ENCODE data around the gene PPP2R5E. TPM values are rescaled to one million over a fixed set of nuclear protein-coding genes. Genes with fewer than 3 reads are reported as not detected.

Gene PPP2R5E
- total RNA-seq, 1 experiment from 2014 or later = 45.0 TPM

DNA sequence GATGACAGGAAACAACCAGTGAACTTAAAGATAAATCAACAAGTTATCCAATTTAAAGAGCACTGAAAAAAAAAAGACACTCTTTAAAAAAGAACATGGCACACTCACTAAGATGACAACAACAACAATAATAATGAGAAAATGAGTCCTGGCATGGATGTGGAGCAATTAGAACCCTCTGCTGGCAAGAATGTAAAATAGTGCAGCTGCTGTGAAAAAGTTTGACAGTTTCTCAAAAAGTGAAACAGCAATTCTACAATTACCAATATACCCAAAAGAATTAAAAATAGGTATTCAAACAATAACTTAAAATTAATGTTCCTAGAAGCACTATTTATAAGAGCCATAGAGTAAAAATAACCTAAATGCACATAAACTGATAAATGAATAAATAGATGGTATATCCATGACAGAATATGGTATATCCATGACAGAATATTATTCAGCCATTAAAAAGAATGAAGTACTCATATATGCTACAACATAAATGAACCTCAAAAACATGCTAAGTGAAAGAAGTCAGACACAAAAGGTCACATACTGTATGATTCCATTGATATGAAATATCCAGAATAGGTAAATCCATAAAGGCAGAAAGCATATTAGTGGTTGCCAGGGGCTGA is 175.3 kb downstream of the PPP2R5E start:
- TF ChIP-seq SIN3A (IDR thresholded peaks at IDR 0.05; ENCODE audit: low read depth) (no peak), EZH2 (IDR thresholded peaks at IDR 0.05) (no peak), ZFX (IDR thresholded peaks at IDR 0.05) (no peak)
- TF ChIP-seq, protein P1, sequence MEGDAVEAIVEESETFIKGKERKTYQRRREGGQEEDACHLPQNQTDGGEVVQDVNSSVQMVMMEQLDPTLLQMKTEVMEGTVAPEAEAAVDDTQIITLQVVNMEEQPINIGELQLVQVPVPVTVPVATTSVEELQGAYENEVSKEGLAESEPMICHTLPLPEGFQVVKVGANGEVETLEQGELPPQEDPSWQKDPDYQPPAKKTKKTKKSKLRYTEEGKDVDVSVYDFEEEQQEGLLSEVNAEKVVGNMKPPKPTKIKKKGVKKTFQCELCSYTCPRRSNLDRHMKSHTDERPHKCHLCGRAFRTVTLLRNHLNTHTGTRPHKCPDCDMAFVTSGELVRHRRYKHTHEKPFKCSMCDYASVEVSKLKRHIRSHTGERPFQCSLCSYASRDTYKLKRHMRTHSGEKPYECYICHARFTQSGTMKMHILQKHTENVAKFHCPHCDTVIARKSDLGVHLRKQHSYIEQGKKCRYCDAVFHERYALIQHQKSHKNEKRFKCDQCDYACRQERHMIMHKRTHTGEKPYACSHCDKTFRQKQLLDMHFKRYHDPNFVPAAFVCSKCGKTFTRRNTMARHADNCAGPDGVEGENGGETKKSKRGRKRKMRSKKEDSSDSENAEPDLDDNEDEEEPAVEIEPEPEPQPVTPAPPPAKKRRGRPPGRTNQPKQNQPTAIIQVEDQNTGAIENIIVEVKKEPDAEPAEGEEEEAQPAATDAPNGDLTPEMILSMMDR (IDR thresholded peaks at IDR 0.05 in 2 of 3, conservative IDR thresholded peaks at IDR 0.05 in 1 of 3; ENCODE audit: borderline replicate concordance in 1 of 3, insufficient read depth in 1 of 3, low read depth in 2 of 3, low read length in 2 of 3) = peak in 2 of 3 experiments; percentile 23 to 36; a peak in 3 of 6 replicates
- TF ChIP-seq, protein P2, sequence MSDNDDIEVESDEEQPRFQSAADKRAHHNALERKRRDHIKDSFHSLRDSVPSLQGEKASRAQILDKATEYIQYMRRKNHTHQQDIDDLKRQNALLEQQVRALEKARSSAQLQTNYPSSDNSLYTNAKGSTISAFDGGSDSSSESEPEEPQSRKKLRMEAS (IDR thresholded peaks at IDR 0.05) = no peak
- intact Hi-C loops (cut with micrococcal nuclease) = no loop called here
- BruUV-seq (replicated peaks) = no TSS peak
- POLR2A ChIA-PET = no interaction called here
- Histone ChIP-seq H3K9me2 (ENCODE audit: insufficient read depth) (no peaks in the 10 kb centered on the region), H3K9me3 (ENCODE audit: control insufficient read depth in 1 of 2, insufficient read depth in 1 of 2, low read depth in 1 of 2, low read length in 2 of 2) (no peaks in the 10 kb centered on the region), H3K27me3 (ENCODE audit: insufficient read depth, low read length) (no peaks in the 10 kb centered on the region), H3K4me2 (ENCODE audit: low read length) (no peak overlapping the region), H3K4me3 (replicated peaks in 1 of 2; ENCODE audit: low read depth in 1 of 2, low read length in 2 of 2) (no peak overlapping the region), H3K27ac (ENCODE audit: low read depth, low read length) (no peak overlapping the region), H3K4me1 (ENCODE audit: control insufficient read depth in 1 of 2, insufficient read depth in 2 of 2, low read length in 2 of 2) (no peaks in the 10 kb centered on the region), H3K79me2 (ENCODE audit: insufficient read depth, low read length) (no peaks in the 10 kb centered on the region), H4K20me1 (ENCODE audit: insufficient read depth) (no peaks in the 10 kb centered on the region), H3K36me3 (ENCODE audit: control insufficient read depth in 1 of 2, insufficient read depth in 2 of 2, low read length in 2 of 2) (no peaks in the 10 kb centered on the region), H2AFZ (ENCODE audit: low read depth, low read length, poor library complexity, severe bottlenecking) (no peak overlapping the region), H3K9ac (ENCODE audit: low read length) (no peak overlapping the region)
- RAD21 ChIA-PET (ENCODE audit: low non-redundant PET in 1 of 2, low total read pairs in 2 of 2, uncharacterized antibody in 2 of 2, unreplicated experiment in 2 of 2) = no interaction called here
- ATAC-seq (no peak), DNase-seq (ENCODE audit: low read depth, low spot score) (no peak)
- CTCF ChIA-PET = no interaction called here

DNA sequence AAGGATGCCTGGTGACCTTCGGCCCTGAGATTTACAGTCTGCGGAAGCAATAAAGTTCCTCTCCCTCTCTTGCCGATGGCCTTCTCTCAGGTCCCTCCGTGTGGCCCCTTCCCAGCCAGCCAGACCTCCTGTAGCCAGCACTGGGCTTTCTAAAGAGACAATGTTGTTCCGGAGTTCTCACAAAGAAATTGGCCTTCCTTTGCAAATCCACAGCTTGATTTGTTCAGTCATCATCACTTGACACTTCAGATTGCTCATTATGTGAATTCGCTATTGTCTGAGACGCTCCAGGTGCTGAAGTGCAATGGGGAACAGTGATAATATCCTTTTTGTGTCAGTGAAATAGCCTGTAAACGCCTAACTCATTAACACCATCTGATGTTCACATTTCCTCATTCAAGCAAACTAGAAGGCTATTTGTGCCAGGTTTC is 180.8 kb downstream of the PPP2R5E start:
- BruUV-seq (replicated peaks) = no TSS peak
- Histone ChIP-seq H3K79me2 (ENCODE audit: insufficient read depth, low read length) (no peaks in the 10 kb centered on the region), H3K36me3 (ENCODE audit: control insufficient read depth in 1 of 2, insufficient read depth in 2 of 2, low read length in 2 of 2) (no peaks in the 10 kb centered on the region), H3K9me3 (ENCODE audit: control insufficient read depth in 1 of 2, insufficient read depth in 1 of 2, low read depth in 1 of 2, low read length in 2 of 2) (no peaks in the 10 kb centered on the region), H3K27ac (ENCODE audit: low read depth, low read length) (no peak overlapping the region), H3K4me2 (ENCODE audit: low read length) (no peak overlapping the region), H3K4me1 (ENCODE audit: control insufficient read depth in 1 of 2, insufficient read depth in 2 of 2, low read length in 2 of 2) (no peaks in the 10 kb centered on the region), H3K27me3 (ENCODE audit: insufficient read depth, low read length) (no peaks in the 10 kb centered on the region), H4K20me1 (ENCODE audit: insufficient read depth) (no peaks in the 10 kb centered on the region), H2AFZ (ENCODE audit: low read depth, low read length, poor library complexity, severe bottlenecking) (no peak overlapping the region), H3K4me3 (replicated peaks in 1 of 2; ENCODE audit: low read depth in 1 of 2, low read length in 2 of 2) (no peak overlapping the region), H3K9me2 (ENCODE audit: insufficient read depth) (no peaks in the 10 kb centered on the region), H3K9ac (ENCODE audit: low read length) (no peak overlapping the region)
- no peak for TF ChIP-seq ZFX (IDR thresholded peaks at IDR 0.05)
- RAD21 ChIA-PET (ENCODE audit: low non-redundant PET in 1 of 2, low total read pairs in 2 of 2, uncharacterized antibody in 2 of 2, unreplicated experiment in 2 of 2) = no interaction called here
- ATAC-seq (no peak), DNase-seq (ENCODE audit: low read depth, low spot score) (no peak)
- intact Hi-C loops (cut with micrococcal nuclease) = no loop called here
- POLR2A ChIA-PET = no interaction called here
- CTCF ChIA-PET = no interaction called here
